B cell (primary cell): ENCODE results near the gene SLC22A31.

Experiments used
- CTCF ChIP-seq: fragments of 200-600 bp; IDR thresholded peaks from one replicate; pipeline ENCODE4 v1.8.0; 2022; ENCODE audit warnings: antibody characterized with exemption, mild to moderate bottlenecking
- EZH2 ChIP-seq: IDR thresholded peaks from 2 replicates; pipeline ENCODE4 v1.6.1; 2012; ENCODE audit warnings: borderline replicate concordance, low read depth, mild to moderate bottlenecking, moderate library complexity, low read length; ENCODE audit not compliant: insufficient read depth, poor library complexity, severe bottlenecking

GRCh38 chr16:89183463-89183862 lies 16.9 kb downstream of the SLC22A31 start:
- no peak for TF ChIP-seq EZH2
- no peak for TF ChIP-seq CTCF
